ENCODE data around the gene TBC1D17. TPM values are rescaled to one million over a fixed set of nuclear protein-coding genes. Genes with fewer than 3 reads are reported as not detected.
A peak's percentile ranks its signal among the peaks of the same experiment; 100 is the strongest.

TBC1D17 gene
- total RNA-seq: 10 to 100 TPM; 27.9 to 31.7 TPM

GRCh38 chr19:49877020-49877878, at the start of gene TBC1D17, which contains the start of gene AKT1S1:
Gene TBC1D17, plus strand, starts transcription at chr19:49877702. Its CDS starts 22 bp downstream, at chr19:49877724.
Gene AKT1S1, minus strand, starts transcription at chr19:49877355. Its CDS starts 4,060 bp downstream, at chr19:49873295.
- DNase-seq (ENCODE audit: low spot score) (peak; percentile 98), ATAC-seq (ENCODE audit: insufficient number of reproducible peaks, low FRiP score, low read depth) (peak; percentile 89)
- Histone ChIP-seq H3K9me3 (no peaks in the 10 kb centered on the region), H3K27ac (peak within 1 kb of the TSS; percentile 97 to 99), H3K36me3 (peaks cover 20% of the 10 kb centered on the region), H3K27me3 (replicated peaks; ENCODE audit: insufficient read depth) (no peaks in the 10 kb centered on the region), H3K4me1 (ENCODE audit: control insufficient read depth in 1 of 2, low read depth in 2 of 2) (peaks cover 9 to 30% of the 10 kb centered on the region in 2 donors), H3K4me3 (peak within 1 kb of the TSS; percentile 90)
- no peak for TF ChIP-seq CTCF (IDR thresholded peaks at IDR 0.05)

GRCh38 chr19:49829200-49829599, 48.3 kb upstream of the TBC1D17 start:
- no peak for DNase-seq (ENCODE audit: low spot score)
- ATAC-seq (ENCODE audit: insufficient number of reproducible peaks, low FRiP score, low read depth): no peak
- Histone ChIP-seq H3K27me3 (replicated peaks; ENCODE audit: insufficient read depth) (no peaks in the 10 kb centered on the region), H3K4me3 (no peak overlapping the region), H3K9me3 (no peaks in the 10 kb centered on the region), H3K27ac (no peak overlapping the region), H3K36me3 (peaks cover 45% of the 10 kb centered on the region), H3K4me1 (ENCODE audit: control insufficient read depth in 1 of 2, low read depth in 2 of 2) (no peaks in the 10 kb centered on the region)
- TF ChIP-seq CTCF (IDR thresholded peaks at IDR 0.05): no peak

GRCh38 chr19:49829721-49830120, 47.8 kb upstream of the TBC1D17 start:
- no peaks in the 10 kb centered on the region for H3K27me3 ChIP-seq (replicated peaks; ENCODE audit: insufficient read depth)
- H3K4me1 ChIP-seq (ENCODE audit: control insufficient read depth in 1 of 2, low read depth in 2 of 2): no peaks in the 10 kb centered on the region
- peaks cover 51% of the 10 kb centered on the region for H3K36me3 ChIP-seq
- H3K27ac ChIP-seq: no peak overlapping the region
- ATAC-seq (ENCODE audit: insufficient number of reproducible peaks, low FRiP score, low read depth) (no peak), DNase-seq (ENCODE audit: low spot score) (no peak)
- TF ChIP-seq CTCF (IDR thresholded peaks at IDR 0.05): no peak
- H3K9me3 ChIP-seq: no peaks in the 10 kb centered on the region
- H3K4me3 ChIP-seq: no peak overlapping the region

GRCh38 chr19:49830766-49831165, 46.7 kb upstream of the TBC1D17 start:
- H3K4me3 ChIP-seq: no peak overlapping the region
- H3K9me3 ChIP-seq: no peaks in the 10 kb centered on the region
- no peaks in the 10 kb centered on the region for H3K27me3 ChIP-seq (replicated peaks; ENCODE audit: insufficient read depth)
- no peak for ATAC-seq (ENCODE audit: insufficient number of reproducible peaks, low FRiP score, low read depth)
- H3K27ac ChIP-seq: no peak overlapping the region
- peaks cover 61% of the 10 kb centered on the region for H3K36me3 ChIP-seq
- no peak for TF ChIP-seq CTCF (IDR thresholded peaks at IDR 0.05)
- DNase-seq (ENCODE audit: low spot score): no peak
- H3K4me1 ChIP-seq (ENCODE audit: control insufficient read depth in 1 of 2, low read depth in 2 of 2): no peaks in the 10 kb centered on the region

GRCh38 chr19:49831592-49831991, 45.9 kb upstream of the TBC1D17 start:
- H3K4me3 ChIP-seq: no peak overlapping the region
- TF ChIP-seq CTCF (IDR thresholded peaks at IDR 0.05): no peak
- no peaks in the 10 kb centered on the region for H3K4me1 ChIP-seq (ENCODE audit: control insufficient read depth in 1 of 2, low read depth in 2 of 2)
- H3K27me3 ChIP-seq (replicated peaks; ENCODE audit: insufficient read depth): no peaks in the 10 kb centered on the region
- H3K36me3 ChIP-seq: peaks cover 68% of the 10 kb centered on the region
- DNase-seq (ENCODE audit: low spot score) (no peak), ATAC-seq (ENCODE audit: insufficient number of reproducible peaks, low FRiP score, low read depth) (no peak)
- no peak overlapping the region for H3K27ac ChIP-seq
- no peaks in the 10 kb centered on the region for H3K9me3 ChIP-seq

Measured in thoracic aorta (tissue), 2 donors.